K562 (cell line): ENCODE results near the gene FGF14. TPM values are rescaled to one million over a fixed set of nuclear protein-coding genes. Genes with fewer than 3 reads are reported as not detected.

Experiments used
- ATAC-seq: fragments of 200-7000 bp; cut with Tn5 transposase; 3 replicates; pipeline ENCODE4 v1.9.1; 2020; ENCODE audit warnings: moderate library complexity
- BruUV-seq: library from RNA; stranded (reverse); fragments of 400-500 nt; replicated peaks from 2 replicates; lab custom pipeline; 2021; lab: Mats Ljungman, UMichigan
- CTCF ChIA-PET: fragments of 300-600 bp; formaldehyde crosslinking; extraction: SDS; loops from one replicate; lab custom pipeline; 2021; ENCODE audit warnings: low intra/inter-chr PET ratio; lab: Yijun Ruan, JAX
- POLR2A ChIA-PET: fragments of 300-600, 350-650 bp; sonication (Branson Sonifier 250); formaldehyde crosslinking; extraction: SDS; loops from one replicate; lab custom pipeline; 2021; ENCODE audit warnings: antibody characterized with exemption, inconsistent platforms; lab: Yijun Ruan, JAX
- DNase-seq, 4 experiments: peaks; one replicate each; pipeline versions ENCODE4 v3.0.0 to v3.0.0-alpha.2; 2011 to 2018; ENCODE audit warnings: low spot score in 3 of 4, mixed read lengths in 3 of 4; ENCODE audit errors: extremely low read depth in 1 of 4
- FAIRE-seq: peaks from 2 replicates; lab custom pipeline; 2011; peaks lifted over from hg19 to GRCh38; lab: Jason Lieb, UNC
- H2AFZ ChIP-seq: 2 replicates; pipeline ENCODE4 v1.6.0; 2011; ENCODE audit warnings: low read depth, low read length, control low read depth, inconsistent platforms
- H3K27ac ChIP-seq: fragments of 200-600 bp; 3 replicates; pipeline ENCODE4 v1.8.0; 2011; ENCODE audit warnings: low read depth, mild to moderate bottlenecking, control low read depth, inconsistent platforms, low read length, moderate library complexity, mixed read lengths; ENCODE audit errors: extremely low read depth
- H3K27me3 ChIP-seq, 2 experiments: fragments of 300-600 bp in 1 of 2; 2 replicates in 1 of 2; 3 replicates in 1 of 2; pipeline versions ENCODE4 v1.6.0 to v1.8.0; 2011; ENCODE audit warnings: inconsistent platforms in 2 of 2, low read length in 2 of 2, mild to moderate bottlenecking in 1 of 2, mixed read lengths in 1 of 2, moderate library complexity in 1 of 2; ENCODE audit not compliant: control insufficient read depth in 2 of 2, insufficient read depth in 2 of 2
- H3K36me3 ChIP-seq: fragments of 300-600 bp; 3 replicates; pipeline ENCODE4 v1.8.0; 2011; ENCODE audit warnings: mild to moderate bottlenecking, low read length, inconsistent platforms; ENCODE audit not compliant: control insufficient read depth, insufficient read depth
- H3K4me1 ChIP-seq, 2 experiments: fragments of 200-600 bp in 1 of 2; replicated peaks in 1 of 2; 2 replicates in 1 of 2; 3 replicates in 1 of 2; pipeline versions ENCODE4 v1.5.1 to v1.8.0; 2011; ENCODE audit warnings: inconsistent platforms in 2 of 2, low read length in 2 of 2, mild to moderate bottlenecking in 1 of 2, mixed read lengths in 1 of 2, moderate library complexity in 1 of 2; ENCODE audit not compliant: control insufficient read depth in 2 of 2, insufficient read depth in 2 of 2
- H3K4me2 ChIP-seq: 2 replicates; pipeline ENCODE4 v1.6.1; 2011; ENCODE audit warnings: low read length, control low read depth, inconsistent platforms, mixed read lengths; ENCODE audit not compliant: insufficient read depth
- H3K4me3 ChIP-seq: fragments of 200-600 bp; sonication (generic), shearing (Covaris generic); 2 replicates; pipeline ENCODE4 v1.5.1; 2016; ENCODE audit warnings: control low read depth, inconsistent platforms
- H3K79me2 ChIP-seq: fragments of 200-600 bp; 3 replicates; pipeline ENCODE4 v1.8.0; 2011; ENCODE audit warnings: low read length, inconsistent platforms; ENCODE audit not compliant: control insufficient read depth, insufficient read depth
- H3K9ac ChIP-seq, 2 experiments: 2 replicates each; pipeline versions ENCODE4 v1.6.0 to v1.6.1; 2011; ENCODE audit warnings: low read depth in 2 of 2, low read length in 2 of 2, control low read depth in 1 of 2, inconsistent platforms in 1 of 2, mild to moderate bottlenecking in 1 of 2, mixed read lengths in 1 of 2; ENCODE audit not compliant: insufficient read depth in 1 of 2
- H3K9me1 ChIP-seq: one replicate; pipeline ENCODE4 v1.6.0; 2011; ENCODE audit warnings: inconsistent platforms, mild to moderate bottlenecking, low read length, moderate library complexity; ENCODE audit not compliant: control insufficient read depth, insufficient read depth
- H3K9me3 ChIP-seq: replicated peaks from 2 replicates; pipeline ENCODE4 v1.5.1; 2011; ENCODE audit warnings: low read depth, low read length, inconsistent platforms; ENCODE audit not compliant: control insufficient read depth, insufficient read depth
- H4K20me1 ChIP-seq: replicated peaks from 2 replicates; pipeline ENCODE4 v1.6.1; 2011; ENCODE audit warnings: low read length, inconsistent platforms, mixed read lengths; ENCODE audit not compliant: control insufficient read depth, insufficient read depth
- BRF1 ChIP-seq: IDR thresholded peaks from 3 replicates; pipeline ENCODE4 v1.6.1; 2011; ENCODE audit warnings: borderline replicate concordance, mild to moderate bottlenecking; ENCODE audit not compliant: insufficient read length; ENCODE audit errors: extremely low read depth
- CAMTA2 ChIP-seq: fragments of 250-450 bp; sonication (Bioruptor Pico); conservative IDR thresholded peaks from 2 replicates; pipeline ENCODE4 v1.5.1; 2022
- CEBPG ChIP-seq, 3 experiments: fragments of 200-800 bp in 1 of 3; sonication (Bioruptor generic) in 1 of 3; sonication (generic) in 1 of 3; formaldehyde crosslinking in 1 of 3; IDR thresholded peaks in 2 of 3; conservative IDR thresholded peaks in 1 of 3; 2 replicates each; pipeline versions ENCODE4 v1.6.1 to v1.8.0; 2016 to 2022; ENCODE audit warnings: missing compliant biosample characterization in 2 of 3, missing genetic modification characterization in 2 of 3, mild to moderate bottlenecking in 1 of 3, missing genetic modification reagents in 1 of 3
- EHMT2 ChIP-seq: fragments of 450-650 bp; IDR thresholded peaks from 2 replicates; pipeline ENCODE4 v1.6.1; 2018; ENCODE audit warnings: antibody characterized with exemption
- HNRNPK ChIP-seq: fragments of 200-400 bp; formaldehyde crosslinking; IDR thresholded peaks from one replicate; pipeline ENCODE4 v1.6.1; 2018; ENCODE audit warnings: mild to moderate bottlenecking, low read depth, low read length; ENCODE audit not compliant: poor library complexity, severe bottlenecking
- HOXB6 ChIP-seq: fragments of 250-450 bp; sonication (Bioruptor Pico); IDR thresholded peaks from 2 replicates; pipeline ENCODE4 v1.5.1; 2022; ENCODE audit warnings: mild to moderate bottlenecking, borderline replicate concordance
- JUNB ChIP-seq: fragments of 450-650 bp; formaldehyde crosslinking; conservative IDR thresholded peaks from 2 replicates; pipeline ENCODE4 v1.4.0; 2020; ENCODE audit warnings: mild to moderate bottlenecking
- MTA3 ChIP-seq: fragments of 450-650 bp; formaldehyde crosslinking; IDR thresholded peaks from 2 replicates; pipeline ENCODE4 v1.6.1; 2017; ENCODE audit warnings: mild to moderate bottlenecking, borderline replicate concordance
- OTX1 ChIP-seq: fragments of 450-650 bp; formaldehyde crosslinking; IDR thresholded peaks from 2 replicates; pipeline ENCODE4 v1.4.0; 2022; ENCODE audit warnings: mild to moderate bottlenecking
- SNIP1 ChIP-seq: fragments of 450-650 bp; IDR thresholded peaks from 2 replicates; pipeline ENCODE4 v1.7.1; 2017; ENCODE audit warnings: low read depth, mild to moderate bottlenecking
- SREBF2 ChIP-seq: sonication (generic); formaldehyde crosslinking; IDR thresholded peaks from 2 replicates; pipeline ENCODE4 v1.4.0; 2020; ENCODE audit warnings: mild to moderate bottlenecking, missing genetic modification reagents
- ZNF184 ChIP-seq: sonication (generic); formaldehyde crosslinking; IDR thresholded peaks from 2 replicates; pipeline ENCODE4 v1.5.0; 2020; ENCODE audit warnings: missing genetic modification reagents
- ZNF282 ChIP-seq: sonication (generic); formaldehyde crosslinking; IDR thresholded peaks from 2 replicates; pipeline ENCODE4 v1.8.1; 2023; ENCODE audit warnings: missing genetic modification reagents
- ZNF76 ChIP-seq: fragments of 250-450 bp; sonication (Bioruptor Pico); IDR thresholded peaks from 2 replicates; pipeline ENCODE4 v1.4.0; 2020; ENCODE audit warnings: mild to moderate bottlenecking, moderate library complexity, borderline replicate concordance
- WGBS: fragments of 100-300 bp; shearing (Covaris generic); methylation state at CpG from one replicate; pipeline ENCODE4 v1.1.6; 2016; ENCODE audit warnings: low coverage, mixed read lengths; ENCODE audit not compliant: insufficient coverage; ENCODE audit errors: missing lambda C conversion rate; 5-methylcytosine and 5-hydroxymethylcytosine counted together
- in situ Hi-C: fragments of 300-500 bp; cut with MboI; formaldehyde crosslinking; loops from 4 replicates; pipeline ENCODE4 v1.15.0; 2018; ENCODE audit warnings: inconsistent platforms, mixed read lengths
- intact Hi-C: fragments of 100-400 bp; cut with micrococcal nuclease; formaldehyde crosslinking; loops from 2 replicates; pipeline ENCODE4 v1.14.2; 2022
- polyA plus RNA-seq, 8 experiments: library from polyadenylated mRNA; depleted of rRNA in 4 of 8; stranded (reverse) in 5 of 8; unstranded in 3 of 8; fragments of >200 nt; fragmentation: Nextera tagmentation in 2 of 8; fragmentation: Illumina TruSeq in 1 of 8; extraction: Ambion mirVana in 2 of 8; extraction: Trizol in 1 of 8; gene quantifications; 2 replicates each; pipeline versions ENCODE4 v1.2.1 to v1.2.3, GENCODE V29; 2011 to 2014; ENCODE audit warnings: inconsistent platforms in 1 of 8, missing spikeins in 1 of 8
- total RNA-seq, 7 experiments: library from RNA; depleted of rRNA in 6 of 7; stranded (reverse); fragments of >200 nt in 6 of 7; fragmentation: Illumina TruSeq in 2 of 7; extraction: Trizol in 2 of 7; gene quantifications; 2 replicates each; pipeline versions ENCODE4 v1.2.1 to v1.2.3, GENCODE V29; 2011 to 2021; ENCODE audit warnings: low replicate concordance in 1 of 7
- TF ChIP-seq, protein P1 (sequence below): sonication (generic); formaldehyde crosslinking; IDR thresholded peaks from 2 replicates; pipeline ENCODE4 v1.8.0; 2022; ENCODE audit warnings: mild to moderate bottlenecking, low read depth, missing genetic modification reagents

Gene FGF14
- total and polyA plus RNA-seq, 9 of the 15 experiments (the other 6 are each of a cell fraction or from before 2014, with no cell fraction given) = not detected

- intact Hi-C loops (no loop called here), in situ Hi-C loops (no loop called here)
- ATAC-seq (no peak), DNase-seq (peak in 1 of 4 experiments; percentile 0), FAIRE-seq (no peak)
- no peaks in the 10 kb centered on the region for H3K9me1 ChIP-seq
- H3K79me2 ChIP-seq = no peaks in the 10 kb centered on the region
- H3K4me1 ChIP-seq = no peaks in the 10 kb centered on the region
- no peak overlapping the region for H3K27ac ChIP-seq
- H3K9me3 ChIP-seq = no peaks in the 10 kb centered on the region
- no peak overlapping the region for H3K4me3 ChIP-seq
- H2AFZ ChIP-seq = no peak overlapping the region
- no peak for TF ChIP-seq MTA3
- TF ChIP-seq SNIP1 = no peak
- no peak for TF ChIP-seq JUNB (CRISPR knock-in tag)
- no peak for TF ChIP-seq ZNF184 (CRISPR knock-in tag)
- no peak for TF ChIP-seq HOXB6
- TF ChIP-seq OTX1 (CRISPR knock-in tag) = no peak
- no peak for TF ChIP-seq CEBPG (CRISPR knock-in tag; IDR thresholded peaks at IDR 0.05)
- TF ChIP-seq CEBPG (tag; conservative IDR thresholded peaks at IDR 0.05 in 1 of 2, IDR thresholded peaks at IDR 0.05 in 1 of 2) = no peak
- no peak for TF ChIP-seq BRF1
- TF ChIP-seq HNRNPK = no peak
- TF ChIP-seq SREBF2 (CRISPR knock-in tag) = no peak
- no peak for TF ChIP-seq EHMT2
- TF ChIP-seq, protein P1, sequence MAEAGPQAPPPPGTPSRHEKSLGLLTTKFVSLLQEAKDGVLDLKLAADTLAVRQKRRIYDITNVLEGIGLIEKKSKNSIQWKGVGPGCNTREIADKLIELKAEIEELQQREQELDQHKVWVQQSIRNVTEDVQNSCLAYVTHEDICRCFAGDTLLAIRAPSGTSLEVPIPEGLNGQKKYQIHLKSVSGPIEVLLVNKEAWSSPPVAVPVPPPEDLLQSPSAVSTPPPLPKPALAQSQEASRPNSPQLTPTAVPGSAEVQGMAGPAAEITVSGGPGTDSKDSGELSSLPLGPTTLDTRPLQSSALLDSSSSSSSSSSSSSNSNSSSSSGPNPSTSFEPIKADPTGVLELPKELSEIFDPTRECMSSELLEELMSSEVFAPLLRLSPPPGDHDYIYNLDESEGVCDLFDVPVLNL = no peak
- TF ChIP-seq ZNF76 (CRISPR knock-in tag) = no peak
- TF ChIP-seq CAMTA2 (CRISPR knock-in tag) = no peak
- no peak for TF ChIP-seq ZNF282 (CRISPR knock-in tag)
- no peaks in the 10 kb centered on the region for H3K27me3 ChIP-seq
- H3K9ac ChIP-seq = no peak overlapping the region
- no peak overlapping the region for H3K4me2 ChIP-seq
- no TSS peak for BruUV-seq
- ChIA-PET POLR2A (no interaction called here), CTCF (no interaction called here)
- no peaks in the 10 kb centered on the region for H3K36me3 ChIP-seq
- 0% methylated on average over 6 of the region's 62 CpGs for whole genome bisulfite sequencing
- H4K20me1 ChIP-seq = no peaks in the 10 kb centered on the region
Measured at GRCh38 chr13:101916108-101916774, 485.6 kb downstream of the FGF14 start.
